ENCODE measurements around the gene MIA. TPM values are rescaled to one million over a fixed set of nuclear protein-coding genes. Genes with fewer than 3 reads are reported as not detected.

Gene MIA
- total and polyA plus RNA-seq, 2 of the 8 experiments (the other 6 are each of a cell fraction or from before 2014, with no cell fraction given), result not detected

- TF ChIP-seq E2F6 (IDR thresholded peaks at IDR 0.05) (no peak; the same call in 1 of the 2 replicates), USF2 (IDR thresholded peaks at IDR 0.05; ENCODE audit: low read length) (no peak), CTCF (IDR thresholded peaks at IDR 0.05; ENCODE audit: control extremely low read depth in 1 of 3, insufficient read depth in 1 of 3, low read depth in 1 of 3, low read length in 3 of 3) (no peak), CTBP2 (IDR thresholded peaks at IDR 0.05; ENCODE audit: borderline replicate concordance, insufficient read depth, insufficient read length, low read length) (no peak), SP2 (IDR thresholded peaks at IDR 0.05; ENCODE audit: low read length) (peak; percentile 75), SAP30 (IDR thresholded peaks at IDR 0.05; ENCODE audit: insufficient read depth, insufficient replicate concordance, low read length) (no peak), EP300 (IDR thresholded peaks at IDR 0.05; ENCODE audit: borderline replicate concordance in 1 of 2, low read depth in 2 of 2, low read length in 2 of 2) (no peak), SP1 (IDR thresholded peaks at IDR 0.05; ENCODE audit: low read depth, low read length) (peak; percentile 97), SP4 (IDR thresholded peaks at IDR 0.05; ENCODE audit: low read length) (peak; percentile 95), KDM5A (IDR thresholded peaks at IDR 0.05; ENCODE audit: low read length) (no peak), POLR2AphosphoS5 (IDR thresholded peaks at IDR 0.05; ENCODE audit: low read depth, low read length) (no peak), CBX8 (IDR thresholded peaks at IDR 0.05; ENCODE audit: borderline replicate concordance, low read depth, low read length) (no peak), CHD2 (IDR thresholded peaks at IDR 0.05; ENCODE audit: low read length) (peak; percentile 87), GTF2F1 (IDR thresholded peaks at IDR 0.05; ENCODE audit: borderline replicate concordance, low read depth, low read length) (no peak), BRCA1 (IDR thresholded peaks at IDR 0.05; ENCODE audit: low read depth, low read length) (no peak), CREB1 (IDR thresholded peaks at IDR 0.05) (peak; percentile 78), TEAD4 (IDR thresholded peaks at IDR 0.05; ENCODE audit: low read depth, low read length) (no peak), SRF (IDR thresholded peaks at IDR 0.05; ENCODE audit: low read depth, low read length) (no peak), KDM4A (IDR thresholded peaks at IDR 0.05; ENCODE audit: low read depth, low read length, severe bottlenecking) (peak; percentile 49), TAF7 (optimal IDR thresholded peaks at IDR 0.05; ENCODE audit: borderline replicate concordance, low read depth, low read length) (no peak)
These were observed 2.8 kb downstream of the MIA start, which contains the start of gene RAB4B (continued) for GRCh38 chr19:40777937-40778705.

Measured in H1 (cell line).